Natural killer cell (primary cell): ENCODE data around the gene C1orf35. TPM values are rescaled to one million over a fixed set of nuclear protein-coding genes. Genes with fewer than 3 reads are reported as not detected.

Experiments used
- ATAC-seq, 3 donors: fragments of 150-1000 bp in 2 of 3; fragments of 200-7000 bp in 1 of 3; cut with Tn5 transposase; 1 replicate in 1 of 3; 2 replicates in 2 of 3; pipeline ENCODE4 v1.10.0; 2021; ENCODE audit warnings: mild to moderate bottlenecking in 2 of 3, moderate library complexity in 2 of 3
- DNase-seq, 2 donors: peaks; one replicate each; pipeline versions ENCODE4 v3.0.0 to v3.0.0-alpha.2; 2013 to 2021; ENCODE audit warnings: mixed read lengths in 1 of 2
- H3K27ac ChIP-seq: one replicate; pipeline ENCODE4 v1.5.1; 2013; ENCODE audit warnings: mild to moderate bottlenecking, low read length
- H3K27me3 ChIP-seq: one replicate; pipeline ENCODE4 v1.6.1; 2013; ENCODE audit warnings: low read length; ENCODE audit not compliant: control insufficient read depth, insufficient read depth
- H3K36me3 ChIP-seq: one replicate; pipeline ENCODE4 v1.6.1; 2013; ENCODE audit warnings: low read length; ENCODE audit not compliant: control insufficient read depth, insufficient read depth
- H3K4me1 ChIP-seq: one replicate; pipeline ENCODE4 v1.6.1; 2013; ENCODE audit warnings: low read length; ENCODE audit not compliant: control insufficient read depth, insufficient read depth
- H3K4me3 ChIP-seq: one replicate; pipeline ENCODE4 v1.5.1; 2013; ENCODE audit warnings: low read length
- H3K9me3 ChIP-seq: one replicate; pipeline ENCODE4 v1.6.1; 2013; ENCODE audit warnings: low read length; ENCODE audit not compliant: control insufficient read depth, insufficient read depth
- H3K27ac Mint-ChIP-seq, 2 donors: one replicate each; pipeline ENCODE4 v1.8.0; 2022; ENCODE audit warnings: mild to moderate bottlenecking in 2 of 2, mixed read lengths in 2 of 2, moderate library complexity in 1 of 2
- H3K27me3 Mint-ChIP-seq, 2 donors: one replicate each; pipeline ENCODE4 v1.8.0; 2022; ENCODE audit warnings: low read depth in 2 of 2, mixed read lengths in 2 of 2
- H3K36me3 Mint-ChIP-seq: one replicate; pipeline ENCODE4 v1.8.0; 2022; ENCODE audit warnings: mixed read lengths
- H3K4me1 Mint-ChIP-seq, 2 donors: one replicate each; pipeline ENCODE4 v1.8.0; 2022; ENCODE audit warnings: mixed read lengths in 2 of 2
- H3K4me3 Mint-ChIP-seq: one replicate; pipeline ENCODE4 v1.8.0; 2022; ENCODE audit warnings: mild to moderate bottlenecking, moderate library complexity, mixed read lengths
- H3K9me3 Mint-ChIP-seq, 2 donors: one replicate each; pipeline ENCODE4 v1.8.0; 2022; ENCODE audit warnings: mixed read lengths in 2 of 2
- WGBS: methylation state at CpG from one replicate; pipeline ENCODE4 v1.1.7; 2013; ENCODE audit warnings: missing lambda C conversion rate; ENCODE audit not compliant: insufficient coverage; 5-methylcytosine and 5-hydroxymethylcytosine counted together
- intact Hi-C: fragments of 100-400 bp; cut with micrococcal nuclease; formaldehyde crosslinking; loops from one replicate; pipeline ENCODE4 v1.14.2; 2022
- total RNA-seq, 4 donors: library from RNA; stranded (reverse); fragments of 120-200 nt in 1 of 4; gene quantifications; one replicate each; pipeline versions ENCODE4 v1.2.3 to v1.2.4, GENCODE V29; 2013 to 2022
- TF ChIP-seq, protein P1 (sequence below): fragments of 200-600 bp; IDR thresholded peaks from one replicate; pipeline ENCODE4 v1.8.0; 2022; ENCODE audit warnings: antibody characterized with exemption

C1orf35 gene
- total RNA-seq, 3 donors from 2014 or later (not counting 1 experiment from before 2014, with no cell fraction given): 18.9 to 21.6 (median 19.6) TPM

DNA sequence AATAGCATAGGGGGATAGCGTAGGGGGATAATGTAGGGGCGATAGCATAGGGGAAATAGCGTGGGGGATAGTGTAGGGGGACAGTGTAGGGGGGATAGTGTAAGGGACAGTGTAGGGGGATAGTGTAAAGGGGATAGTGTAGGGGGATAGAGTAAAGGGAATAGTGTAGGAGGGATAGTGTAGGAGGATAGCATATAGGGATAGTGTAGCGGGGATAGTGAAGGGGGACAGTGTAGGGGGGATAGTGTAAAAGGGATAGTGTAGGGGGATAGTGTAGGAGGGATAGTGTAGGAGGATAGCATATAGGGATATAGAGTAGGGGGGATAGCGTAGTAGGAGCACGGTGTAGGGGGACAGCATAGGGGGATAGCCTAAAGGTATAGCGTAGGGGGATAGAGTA is 34.8 kb downstream of the C1orf35 start:
- no peak overlapping the region for H3K27ac ChIP-seq
- Mint-ChIP-seq H3K4me1 (no peaks in the 10 kb centered on the region), H3K36me3 (no peaks in the 10 kb centered on the region), H3K9me3 (no peaks in the 10 kb centered on the region), H3K27ac (no peak overlapping the region), H3K27me3 (peaks cover 8 to 10% of the 10 kb centered on the region in 2 donors), H3K4me3 (no peak overlapping the region)
- intact Hi-C loops: no loop called here
- peaks cover 21% of the 10 kb centered on the region for H3K27me3 ChIP-seq
- no peaks in the 10 kb centered on the region for H3K36me3 ChIP-seq
- TF ChIP-seq, protein P1, sequence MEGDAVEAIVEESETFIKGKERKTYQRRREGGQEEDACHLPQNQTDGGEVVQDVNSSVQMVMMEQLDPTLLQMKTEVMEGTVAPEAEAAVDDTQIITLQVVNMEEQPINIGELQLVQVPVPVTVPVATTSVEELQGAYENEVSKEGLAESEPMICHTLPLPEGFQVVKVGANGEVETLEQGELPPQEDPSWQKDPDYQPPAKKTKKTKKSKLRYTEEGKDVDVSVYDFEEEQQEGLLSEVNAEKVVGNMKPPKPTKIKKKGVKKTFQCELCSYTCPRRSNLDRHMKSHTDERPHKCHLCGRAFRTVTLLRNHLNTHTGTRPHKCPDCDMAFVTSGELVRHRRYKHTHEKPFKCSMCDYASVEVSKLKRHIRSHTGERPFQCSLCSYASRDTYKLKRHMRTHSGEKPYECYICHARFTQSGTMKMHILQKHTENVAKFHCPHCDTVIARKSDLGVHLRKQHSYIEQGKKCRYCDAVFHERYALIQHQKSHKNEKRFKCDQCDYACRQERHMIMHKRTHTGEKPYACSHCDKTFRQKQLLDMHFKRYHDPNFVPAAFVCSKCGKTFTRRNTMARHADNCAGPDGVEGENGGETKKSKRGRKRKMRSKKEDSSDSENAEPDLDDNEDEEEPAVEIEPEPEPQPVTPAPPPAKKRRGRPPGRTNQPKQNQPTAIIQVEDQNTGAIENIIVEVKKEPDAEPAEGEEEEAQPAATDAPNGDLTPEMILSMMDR: no peak
- H3K9me3 ChIP-seq: no peaks in the 10 kb centered on the region
- no peak for DNase-seq
- ATAC-seq: no peak
- no peak overlapping the region for H3K4me3 ChIP-seq
- WGBS: 74% methylated on average over 7 of the region's 7 CpGs
- H3K4me1 ChIP-seq: no peaks in the 10 kb centered on the region

DNA sequence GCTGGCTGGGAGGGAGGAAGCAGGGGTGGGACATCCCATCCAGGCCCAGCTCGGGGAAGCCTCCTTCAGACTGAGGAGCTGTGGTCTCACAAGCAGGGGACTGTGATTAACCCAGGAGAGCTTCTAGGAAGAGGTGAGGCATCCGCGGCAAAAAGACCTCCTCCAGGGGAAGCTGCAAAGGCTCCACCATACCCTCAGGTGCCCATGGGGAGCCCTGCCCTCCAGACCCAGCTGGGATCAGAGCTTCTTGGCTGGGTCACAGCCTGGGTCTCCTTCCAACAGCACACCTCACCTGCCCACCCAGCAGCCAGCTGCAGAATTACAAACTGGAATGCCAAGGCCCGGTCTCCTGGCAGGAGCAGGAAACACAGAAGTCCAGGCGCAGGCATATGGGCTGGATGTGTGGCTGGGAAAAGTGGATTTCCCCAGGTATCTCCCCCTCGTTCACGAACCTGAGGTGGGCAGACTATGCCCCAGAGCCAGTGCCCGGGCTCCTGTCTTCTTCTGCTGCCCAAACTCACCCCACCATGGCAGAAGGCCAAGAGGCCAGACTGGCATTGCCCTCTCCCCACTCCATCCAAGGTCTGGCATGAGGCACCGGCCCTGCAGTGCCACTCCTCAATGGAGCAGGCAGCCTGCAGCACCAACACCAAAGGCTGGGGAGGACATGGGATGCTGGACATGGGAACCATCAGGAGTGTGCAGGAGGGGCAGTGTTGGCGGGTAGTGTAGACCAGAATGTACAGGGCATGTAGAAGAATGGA is 36.1 kb downstream of the C1orf35 start:
- WGBS: 63% methylated on average over 10 of the region's 10 CpGs
- no peaks in the 10 kb centered on the region for H3K9me3 ChIP-seq
- Mint-ChIP-seq H3K36me3 (no peaks in the 10 kb centered on the region), H3K9me3 (no peaks in the 10 kb centered on the region), H3K27me3 (peaks cover 8 to 14% of the 10 kb centered on the region in 2 donors), H3K4me1 (no peaks in the 10 kb centered on the region), H3K27ac (no peak overlapping the region), H3K4me3 (no peak overlapping the region)
- intact Hi-C loops: no loop called here
- H3K27ac ChIP-seq: no peak overlapping the region
- ATAC-seq (no peak), DNase-seq (no peak)
- no peaks in the 10 kb centered on the region for H3K4me1 ChIP-seq
- TF ChIP-seq, protein P1: no peak
- peaks cover 24% of the 10 kb centered on the region for H3K27me3 ChIP-seq
- no peaks in the 10 kb centered on the region for H3K36me3 ChIP-seq
- no peak overlapping the region for H3K4me3 ChIP-seq

DNA sequence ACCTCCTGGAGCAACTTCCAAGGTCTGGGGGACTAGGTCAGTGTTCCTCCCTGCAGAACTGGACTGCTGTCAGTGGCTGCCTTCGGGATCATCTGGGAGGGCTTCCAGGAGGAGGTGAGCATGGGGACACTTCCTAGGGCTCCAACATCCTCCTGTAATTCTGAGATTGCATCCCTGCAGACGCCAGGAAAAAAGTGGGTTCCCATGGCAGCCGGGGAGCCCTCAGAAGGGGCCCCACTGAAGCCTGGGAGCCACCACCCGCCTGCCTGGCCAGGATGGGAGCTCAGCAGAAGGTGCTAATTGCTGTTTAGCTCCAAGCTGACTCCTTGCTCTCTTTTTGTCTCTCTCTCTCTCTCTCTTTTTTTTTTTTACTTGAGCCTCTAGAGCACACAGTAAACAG is 36.7 kb downstream of the C1orf35 start:
- TF ChIP-seq, protein P1: no peak
- Mint-ChIP-seq H3K27me3 (peaks cover 9 to 14% of the 10 kb centered on the region in 2 donors), H3K4me3 (no peak overlapping the region), H3K4me1 (no peaks in the 10 kb centered on the region), H3K36me3 (no peaks in the 10 kb centered on the region), H3K9me3 (no peaks in the 10 kb centered on the region), H3K27ac (no peak overlapping the region)
- no peak overlapping the region for H3K27ac ChIP-seq
- no peaks in the 10 kb centered on the region for H3K9me3 ChIP-seq
- intact Hi-C loops: no loop called here
- DNase-seq (no peak), ATAC-seq (no peak)
- H3K4me3 ChIP-seq: no peak overlapping the region
- H3K36me3 ChIP-seq: no peaks in the 10 kb centered on the region
- WGBS: 35% methylated on average over 4 of the region's 4 CpGs
- H3K27me3 ChIP-seq: peaks cover 30% of the 10 kb centered on the region
- no peaks in the 10 kb centered on the region for H3K4me1 ChIP-seq
